GM19468 (cell line): ENCODE results near the gene SAMD11.
"Not testable (repeated sequence)": the region's sequence is repeated elsewhere in the genome, so short reads cannot be mapped to it uniquely, and the experiment has no call there.

Experiments used
- ATAC-seq: cut with Tn5 transposase; IDR thresholded peaks from one replicate; pipeline ENCODE4 v1.9.1; 2021; ENCODE audit warnings: mild to moderate bottlenecking, moderate library complexity, moderate number of reproducible peaks; ENCODE audit not compliant: unreplicated experiment; ENCODE audit errors: extremely low read depth

SAMD11 gene

DNA sequence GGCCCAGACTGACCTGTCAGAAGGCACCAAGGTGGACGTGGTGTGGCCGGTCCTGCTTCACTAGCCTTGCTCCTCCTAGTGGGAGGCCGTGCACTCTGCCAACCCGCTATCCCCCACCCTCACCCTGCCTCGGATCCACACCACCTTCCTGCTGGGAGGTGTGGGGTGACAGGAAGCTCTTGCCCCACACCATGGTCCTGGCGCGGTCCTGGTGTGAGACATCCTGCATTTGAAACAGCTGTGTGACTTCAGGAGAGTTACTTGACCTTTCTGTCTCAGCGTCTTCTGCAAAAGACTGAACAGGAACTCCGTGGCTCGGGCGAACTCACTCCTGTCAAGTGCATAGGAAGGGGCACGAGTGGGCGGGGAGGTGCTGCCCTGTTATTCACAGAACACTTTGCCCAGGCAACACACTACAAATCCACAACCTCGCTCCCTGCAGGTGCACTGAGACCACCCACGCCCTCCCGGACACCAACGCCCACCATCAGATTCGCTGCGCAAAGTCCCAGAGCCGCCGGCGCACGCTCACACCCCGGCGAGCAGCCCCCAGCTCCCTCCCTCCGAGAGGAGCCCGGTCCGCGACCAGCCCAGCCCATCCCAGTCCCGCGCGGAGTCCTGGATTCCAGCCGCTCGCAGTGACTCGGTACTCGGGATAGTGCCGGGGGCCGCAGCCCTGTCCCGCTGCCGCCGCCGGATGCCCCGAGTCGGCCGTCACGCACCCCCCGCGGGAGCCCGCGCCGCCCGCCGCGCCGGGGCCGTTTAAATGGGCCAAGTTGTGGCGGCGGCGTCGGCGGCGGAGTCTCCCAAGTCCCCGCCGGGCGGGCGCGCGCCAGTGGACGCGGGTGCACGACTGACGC, at the start of gene SAMD11:
TSS of gene SAMD11 (plus strand) at position 793 of the 860 bp plus-strand sequence. CDS start 509 bp downstream, outside the sequence.
- no peak for ATAC-seq

GRCh38 chr1:876428-877208, 47.1 kb upstream of the SAMD11 start:
- ATAC-seq = not testable (repeated sequence)

DNA sequence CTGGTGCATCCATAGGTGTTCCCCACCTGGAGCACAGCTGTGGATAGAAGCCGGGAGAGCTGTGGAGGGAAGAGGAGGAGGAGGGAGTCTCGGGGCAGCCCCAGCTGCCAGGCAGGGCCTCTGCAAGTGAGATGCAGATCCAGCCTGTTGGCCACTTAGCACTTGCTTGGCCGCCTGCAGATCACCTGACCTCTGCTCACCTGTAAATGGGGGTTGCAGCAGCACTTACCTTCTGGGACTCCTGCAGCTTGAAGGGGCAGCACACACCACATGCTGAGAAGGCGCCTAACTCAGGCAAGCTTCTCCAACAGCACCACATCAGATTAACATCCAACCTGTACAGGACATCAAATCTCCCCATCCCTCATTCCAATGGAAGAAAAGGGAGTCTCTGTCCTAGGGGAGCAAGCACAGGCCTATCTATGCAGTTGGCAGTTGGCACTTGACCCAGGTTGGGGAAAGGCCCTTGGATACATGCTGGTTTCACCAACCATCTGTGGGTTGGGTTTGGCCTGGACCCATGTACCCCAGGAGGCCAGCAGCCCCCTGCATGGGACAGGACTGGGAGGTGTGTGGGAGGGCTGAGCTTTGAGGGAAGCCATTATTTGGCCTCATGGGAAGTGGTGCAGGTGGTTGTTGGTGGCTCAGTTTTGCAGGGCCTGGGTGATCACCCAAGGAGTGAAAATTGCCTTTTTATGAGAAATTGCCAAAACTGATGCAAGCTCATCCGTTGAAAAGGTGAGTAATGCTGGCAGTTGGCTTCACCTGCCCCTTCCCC, 46.3 kb upstream of the SAMD11 start:
- not testable (repeated sequence) for ATAC-seq

- ATAC-seq = not testable (repeated sequence)
These were observed 43.2 kb upstream of the SAMD11 start for GRCh38 chr1:880511-880910.

- ATAC-seq = not testable (repeated sequence)
These were observed 42.8 kb upstream of the SAMD11 start for GRCh38 chr1:880915-881314.

DNA sequence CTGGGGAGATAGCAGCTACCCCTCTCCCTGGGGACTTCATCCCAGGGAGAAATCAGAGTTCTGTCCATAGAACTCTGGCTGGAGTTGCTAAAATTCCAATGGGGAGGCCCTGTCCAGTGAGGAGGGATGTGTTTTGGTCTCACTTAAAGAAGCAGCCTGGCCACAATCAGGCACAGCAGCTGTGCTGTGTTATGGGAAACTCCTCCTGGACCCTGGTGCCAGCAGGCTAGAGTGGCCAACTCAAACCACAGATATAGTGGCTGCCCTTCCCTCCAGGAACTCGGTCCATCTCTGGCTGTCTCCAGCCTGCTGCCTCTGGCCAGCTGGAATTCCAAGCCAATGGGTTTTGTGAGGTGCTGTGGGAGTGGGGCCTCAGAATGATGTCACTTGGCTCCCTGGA, 37.4 kb upstream of the SAMD11 start:
- no peak for ATAC-seq

GRCh38 chr1:886760-887159, 37.0 kb upstream of the SAMD11 start:
- ATAC-seq = no peak

DNA sequence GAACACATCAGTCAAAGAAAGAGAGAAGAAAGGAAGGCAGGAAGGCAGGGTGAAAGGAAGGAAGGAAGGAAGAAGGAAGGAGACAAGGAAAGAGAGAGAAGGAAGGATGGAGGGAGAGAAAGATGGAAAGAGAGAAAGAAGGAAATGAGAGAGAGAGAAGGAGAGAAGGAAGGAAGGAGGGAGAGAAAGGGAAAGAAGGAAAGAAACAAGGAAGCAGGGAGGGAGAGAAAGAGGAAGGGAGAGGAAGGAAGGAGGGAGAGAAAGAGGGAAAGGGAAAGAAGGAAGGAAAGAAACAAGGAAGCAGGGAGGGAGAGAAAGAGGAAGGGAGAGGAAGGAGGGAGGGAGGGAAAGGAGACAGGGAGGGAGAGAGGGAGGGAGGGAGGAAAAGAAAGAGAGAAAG, 35.4 kb upstream of the SAMD11 start:
- no peak for ATAC-seq

DNA sequence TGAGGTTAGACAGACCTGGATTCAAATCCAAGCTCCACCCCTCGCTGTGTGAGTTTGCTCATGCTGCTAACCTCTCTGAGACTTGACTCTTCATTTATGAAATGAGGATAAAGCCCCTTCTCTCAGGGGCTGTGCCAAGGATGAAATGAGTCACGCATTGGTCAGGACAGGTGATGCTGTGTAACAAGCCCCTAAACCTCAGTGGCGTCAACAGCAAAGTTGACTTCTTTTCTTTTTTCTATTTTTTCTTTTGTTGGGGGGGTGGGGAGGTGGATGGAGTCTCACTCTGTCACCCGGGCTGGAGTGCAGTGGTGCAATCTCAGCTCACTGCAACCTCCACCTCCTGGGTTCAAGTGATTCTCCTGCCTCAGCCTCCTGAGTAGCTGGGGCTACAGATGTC, 33.9 kb upstream of the SAMD11 start:
- ATAC-seq = not testable (repeated sequence)

- not testable (repeated sequence) for ATAC-seq
These were observed 33.5 kb upstream of the SAMD11 start for GRCh38 chr1:890234-890633.

- ATAC-seq = no peak
These were observed 33.1 kb upstream of the SAMD11 start for GRCh38 chr1:890661-891060.

GRCh38 chr1:897226-897625, 26.5 kb upstream of the SAMD11 start:
- ATAC-seq = no peak

DNA sequence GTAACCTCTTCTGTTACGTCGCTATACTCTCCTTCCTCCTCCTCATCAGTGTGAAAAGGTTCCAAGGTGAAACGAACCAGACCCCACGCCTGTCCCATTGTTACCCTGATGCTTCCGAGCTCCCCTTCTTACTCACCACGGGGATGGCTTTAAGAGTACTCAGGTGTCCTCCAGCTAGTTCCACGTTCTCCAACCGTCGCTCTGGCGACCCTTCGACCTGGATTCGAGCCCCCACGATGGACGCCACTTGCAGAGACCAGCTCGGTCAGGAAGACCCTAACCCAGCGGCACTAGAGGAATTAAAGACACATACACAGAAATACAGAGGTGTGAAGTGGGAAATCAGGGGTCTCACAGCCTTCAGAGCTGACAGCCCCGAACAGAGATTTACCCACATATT, 25.8 kb upstream of the SAMD11 start:
- ATAC-seq = not testable (repeated sequence)

DNA sequence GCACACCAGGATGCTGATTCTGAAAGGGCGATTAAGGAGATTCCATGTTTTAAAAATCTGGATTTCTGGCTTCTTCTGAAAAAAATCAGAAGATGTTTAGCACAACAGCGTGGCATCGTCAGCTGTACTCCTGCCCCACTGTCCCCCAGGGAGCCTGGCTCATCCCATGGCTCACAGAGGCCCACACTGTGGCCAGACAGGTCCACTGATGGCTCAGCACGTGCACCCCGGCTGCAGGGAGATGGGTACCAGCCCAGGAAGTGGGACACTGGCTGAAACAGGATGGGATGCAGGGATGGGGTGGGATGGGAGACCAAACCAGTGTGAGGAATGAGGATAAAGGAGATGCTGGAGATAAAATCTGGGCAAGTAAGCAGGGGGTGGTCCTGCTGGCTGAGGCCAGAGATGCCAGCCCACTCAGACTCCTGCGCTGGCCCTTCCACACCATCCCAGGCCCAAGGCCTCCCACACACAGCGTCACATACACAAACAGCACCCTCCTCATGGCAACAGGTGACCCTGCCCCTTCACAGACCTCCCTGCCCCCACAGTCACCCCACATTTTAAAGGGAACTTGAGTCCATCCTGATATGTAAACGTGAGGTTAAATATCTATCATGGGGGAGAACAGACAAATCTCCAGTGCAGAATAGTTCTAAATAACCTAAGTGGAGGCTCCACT, 23.9 kb upstream of the SAMD11 start:
- ATAC-seq = no peak

- ATAC-seq = no peak
These were observed 22.4 kb upstream of the SAMD11 start for GRCh38 chr1:901108-901859.

- no peak for ATAC-seq
These were observed 20.9 kb upstream of the SAMD11 start for GRCh38 chr1:902802-903201.

- no peak for ATAC-seq
These were observed 20.4 kb upstream of the SAMD11 start for GRCh38 chr1:903305-903704.

GRCh38 chr1:903721-904271, 19.9 kb upstream of the SAMD11 start:
- ATAC-seq = no peak
